HepG2 (cell line): ENCODE results near the gene PPP1R13B. TPM values are rescaled to one million over a fixed set of nuclear protein-coding genes. Genes with fewer than 3 reads are reported as not detected.

ENCODE experiments used
- ATAC-seq: fragments of 200-7000 bp; cut with Tn5 transposase; 3 replicates; pipeline ENCODE4 v1.9.1; 2020; ENCODE audit warnings: mild to moderate bottlenecking, moderate library complexity
- BruUV-seq: library from RNA; stranded (reverse); fragments of 400-500 nt; replicated peaks from 2 replicates; lab custom pipeline; 2021; lab: Mats Ljungman, UMichigan
- CTCF ChIA-PET: fragments of 300-600 bp; formaldehyde crosslinking; extraction: SDS; loops from one replicate; lab custom pipeline; 2021; ENCODE audit warnings: low total read pairs, inconsistent platforms, low intra/inter-chr PET ratio; lab: Yijun Ruan, JAX
- POLR2A ChIA-PET: fragments of 350-600 bp; sonication (Branson Sonifier 250); formaldehyde crosslinking; loops from one replicate; lab custom pipeline; 2020; ENCODE audit warnings: antibody characterized with exemption, inconsistent platforms; lab: Yijun Ruan, JAX
- DNase-seq: peaks from one replicate; pipeline ENCODE4 v3.0.0-alpha.2; 2015; ENCODE audit warnings: low spot score
- FAIRE-seq: peaks from 3 replicates; lab custom pipeline; 2011; peaks lifted over from hg19 to GRCh38; lab: Jason Lieb, UNC
- H2AFZ ChIP-seq: one replicate; pipeline ENCODE4 v1.6.1; 2011; ENCODE audit warnings: low read length, inconsistent platforms
- H3K27ac ChIP-seq: fragments of 300-600 bp; 3 replicates; pipeline ENCODE4 v1.8.0; 2011; ENCODE audit warnings: mixed run types, mild to moderate bottlenecking, mixed read lengths, low read length, inconsistent platforms; ENCODE audit not compliant: insufficient read depth; ENCODE audit errors: extremely low read length
- H3K27me3 ChIP-seq, 2 experiments: fragments of 200-600 bp in 1 of 2; 2 replicates in 1 of 2; 3 replicates in 1 of 2; pipeline versions ENCODE4 v1.6.0 to v1.8.0; 2011; ENCODE audit warnings: low read length in 2 of 2, mild to moderate bottlenecking in 2 of 2, moderate library complexity in 2 of 2, inconsistent platforms in 1 of 2; ENCODE audit not compliant: insufficient read depth in 2 of 2, control insufficient read depth in 1 of 2
- H3K36me3 ChIP-seq, 2 experiments: fragments of 200-600 bp in 1 of 2; replicated peaks in 1 of 2; 2 replicates in 1 of 2; 3 replicates in 1 of 2; pipeline versions ENCODE4 v1.5.1 to v1.8.0; 2011; ENCODE audit warnings: low read length in 2 of 2, inconsistent platforms in 1 of 2; ENCODE audit not compliant: insufficient read depth in 2 of 2, control insufficient read depth in 1 of 2
- H3K4me1 ChIP-seq: 2 replicates; pipeline ENCODE4 v1.5.1; 2012; ENCODE audit warnings: low read length, inconsistent platforms; ENCODE audit not compliant: insufficient read depth
- H3K4me2 ChIP-seq: 2 replicates; pipeline ENCODE4 v1.6.0; 2011; ENCODE audit warnings: low read depth, low read length, inconsistent platforms
- H3K4me3 ChIP-seq, 3 experiments: fragments of 200-600 bp in 1 of 3; sonication (generic), shearing (Covaris generic) in 1 of 3; replicated peaks in 1 of 3; 2 replicates each; pipeline ENCODE4 v1.5.1; 2011 to 2016; ENCODE audit warnings: low read length in 3 of 3, inconsistent platforms in 2 of 3, low read depth in 2 of 3, mild to moderate bottlenecking in 2 of 3, control low read depth in 1 of 3, mixed read lengths in 1 of 3; ENCODE audit not compliant: insufficient read depth in 1 of 3
- H3K79me2 ChIP-seq: one replicate; pipeline ENCODE4 v1.6.1; 2011; ENCODE audit warnings: low read length, inconsistent platforms; ENCODE audit not compliant: insufficient read depth
- H3K9ac ChIP-seq: 2 replicates; pipeline ENCODE4 v1.6.0; 2011; ENCODE audit warnings: mild to moderate bottlenecking, low read depth, low read length, inconsistent platforms; ENCODE audit not compliant: insufficient read depth
- H3K9me3 ChIP-seq: 2 replicates; pipeline ENCODE4 v1.5.1; 2012; ENCODE audit warnings: mild to moderate bottlenecking, low read length
- H4K20me1 ChIP-seq: 2 replicates; pipeline ENCODE4 v1.6.0; 2011; ENCODE audit warnings: inconsistent platforms, mild to moderate bottlenecking, low read length, moderate library complexity; ENCODE audit not compliant: insufficient read depth
- ATF1 ChIP-seq: IDR thresholded peaks from 2 replicates; pipeline ENCODE4 v1.6.1; 2016; ENCODE audit warnings: mild to moderate bottlenecking, control low read depth
- KAT7 ChIP-seq: IDR thresholded peaks from 2 replicates; pipeline ENCODE4 v1.6.1; 2018; ENCODE audit warnings: borderline replicate concordance, missing compliant biosample characterization
- NR3C1 ChIP-seq: sonication (generic); formaldehyde crosslinking; IDR thresholded peaks from 2 replicates; pipeline ENCODE4 v1.4.0; 2020; ENCODE audit warnings: missing genetic modification reagents
- SNAI1 ChIP-seq: sonication (generic); formaldehyde crosslinking; IDR thresholded peaks from 2 replicates; pipeline ENCODE4 v1.5.0; 2020; ENCODE audit warnings: mild to moderate bottlenecking, missing genetic modification reagents, borderline replicate concordance
- ZBTB40 ChIP-seq, 2 experiments: fragments of 450-650 bp in 1 of 2; sonication (generic) in 1 of 2; formaldehyde crosslinking in 1 of 2; IDR thresholded peaks; 2 replicates each; pipeline versions ENCODE4 v1.6.1 to v1.8.0; 2016 to 2022; ENCODE audit warnings: antibody characterized with exemption in 1 of 2, mild to moderate bottlenecking in 1 of 2, missing genetic modification reagents in 1 of 2
- ZNF274 ChIP-seq: sonication (generic); formaldehyde crosslinking; IDR thresholded peaks from 2 replicates; pipeline ENCODE4 v1.5.1; 2020; ENCODE audit warnings: mild to moderate bottlenecking, missing genetic modification reagents
- WGBS: methylation state at CpG from one replicate; pipeline ENCODE4 v1.1.6; 2017; ENCODE audit warnings: low lambda C conversion rate; 5-methylcytosine and 5-hydroxymethylcytosine counted together
- in situ Hi-C: cut with HindIII; loops from 2 replicates; pipeline ENCODE4 v1.10.0; 2017; ENCODE audit warnings: low pct_unique_long_range_greater_than_20kb; ENCODE audit not compliant: extremely low pct_ligation_motif_present
- intact Hi-C: fragments of 100-400 bp; cut with micrococcal nuclease; formaldehyde crosslinking; loops from one replicate; pipeline ENCODE4 v1.10.0; 2022; ENCODE audit not compliant: unreplicated experiment
- polyA plus RNA-seq, 8 experiments: library from polyadenylated mRNA; depleted of rRNA in 3 of 8; stranded (reverse) in 7 of 8; unstranded in 1 of 8; fragments of >200 nt; fragmentation: Illumina TruSeq in 4 of 8; extraction: Trizol in 4 of 8; gene quantifications; 2 replicates each; pipeline versions ENCODE4 v1.2.1 to v1.2.3, GENCODE V29; 2011 to 2016; ENCODE audit warnings: low read depth in 4 of 8, missing spikeins in 1 of 8, mixed read lengths in 1 of 8; ENCODE audit not compliant: insufficient read depth in 1 of 8
- total RNA-seq, 5 experiments: library from RNA; depleted of rRNA; stranded (reverse); fragments of >200 nt; fragmentation: Illumina TruSeq; extraction: Trizol; gene quantifications; 2 replicates each; pipeline ENCODE4 v1.2.3, GENCODE V29; 2016; ENCODE audit warnings: low read depth in 1 of 5

PPP1R13B gene
- total and polyA plus RNA-seq, 2 of the 13 experiments (the other 11 are each of a cell fraction or from before 2014, with no cell fraction given): 4.6 to 9.4 TPM

GRCh38 chr14:103767336-103767894 lies 80.0 kb downstream of the PPP1R13B start:
- TF ChIP-seq SNAI1 (CRISPR knock-in tag): no peak
- TF ChIP-seq ATF1 (CRISPR knock-in tag): no peak
- no peak for TF ChIP-seq ZNF274 (CRISPR knock-in tag)
- no peak for TF ChIP-seq NR3C1 (CRISPR knock-in tag)
- TF ChIP-seq ZBTB40 (IDR thresholded peaks at IDR 0.05): no peak
- no peak for TF ChIP-seq ZBTB40 (CRISPR knock-in tag; IDR thresholded peaks at IDR 0.05)
- no peak for TF ChIP-seq KAT7
- H3K36me3 ChIP-seq: peaks cover 0 to 3% of the 10 kb centered on the region in 2 experiments; a peak in 1 of 5 replicates
- in situ Hi-C loops: no loop called here
- FAIRE-seq (no peak), ATAC-seq (no peak), DNase-seq (no peak)
- H4K20me1 ChIP-seq: no peaks in the 10 kb centered on the region
- no peaks in the 10 kb centered on the region for H3K4me1 ChIP-seq
- no peaks in the 10 kb centered on the region for H3K27me3 ChIP-seq
- no peak overlapping the region for H3K4me2 ChIP-seq
- no peak overlapping the region for H3K4me3 ChIP-seq
- no peak overlapping the region for H3K9ac ChIP-seq
- no peak overlapping the region for H2AFZ ChIP-seq
- 91% methylated on average over 4 of the region's 4 CpGs for WGBS
- POLR2A ChIA-PET: no interaction called here
- H3K27ac ChIP-seq: no peak overlapping the region
- CTCF ChIA-PET: no interaction called here
- intact Hi-C loops: no loop called here
- no peaks in the 10 kb centered on the region for H3K9me3 ChIP-seq
- no TSS peak for BruUV-seq
- no peaks in the 10 kb centered on the region for H3K79me2 ChIP-seq
